Tibial nerve (tissue), 4 donors: Measurements from ENCODE around the gene HEPH. TPM values are rescaled to one million over a fixed set of nuclear protein-coding genes. Genes with fewer than 3 reads are reported as not detected.

ENCODE experiments used
- total RNA-seq, 4 donors: library from RNA; depleted of rRNA; stranded (reverse); fragments of >200 nt; gene quantifications; one replicate each; pipeline ENCODE4 v1.1.0, GENCODE V29; 2016

HEPH gene
- total RNA-seq, 4 donors from 2014 or later = 7.2 to 30.0 (median 24.1) TPM

Other genes with a start within 250 kb of the HEPH start
- gene VSIG4, start 124.2 kb upstream of the HEPH start, total RNA-seq = 100 to 1,000 TPM in 2 of 4 donors, 10 to 100 TPM in 2; 81.3 to 283 (median 101) TPM